IMR-90 (cell line): Measurements from ENCODE around the gene CD82.

ENCODE experiments used
- RAD21 ChIP-seq: IDR thresholded peaks from 2 replicates; pipeline ENCODE4 v1.6.1; 2012; ENCODE audit warnings: low read length, improper control_type of control experiment
- TF ChIP-seq, protein P1 (sequence below): fragments of 150-350 bp; IDR thresholded peaks from 2 replicates; pipeline ENCODE4 v1.6.1; 2017; ENCODE audit warnings: mild to moderate bottlenecking, antibody characterized with exemption, low read length, low read depth
- TF ChIP-seq, protein P2 (sequence below): conservative IDR thresholded peaks from 2 replicates; pipeline ENCODE4 v1.5.1; 2012; ENCODE audit warnings: mild to moderate bottlenecking, low read depth, low read length, improper control_type of control experiment

DNA sequence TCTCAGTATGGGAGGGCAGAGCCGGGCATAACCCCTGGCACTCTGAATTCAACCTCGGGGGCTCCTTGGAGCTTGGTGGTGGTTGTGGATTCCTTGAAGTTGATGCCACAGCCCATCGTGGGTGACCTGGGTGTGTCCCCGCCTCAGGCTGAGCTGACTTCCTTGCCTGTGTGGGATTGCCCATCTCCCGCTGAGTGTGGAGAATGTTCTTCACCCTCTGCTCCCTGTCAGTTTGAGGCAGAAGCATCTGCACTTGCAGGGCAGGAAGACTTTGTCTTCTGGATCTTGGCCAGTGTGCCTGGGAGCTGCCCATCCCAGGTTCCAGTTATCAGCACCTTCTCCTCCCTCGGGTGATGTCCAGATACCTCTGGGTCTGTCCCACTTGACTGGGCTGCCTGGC is 25.3 kb downstream of the CD82 start:
- TF ChIP-seq, protein P1, sequence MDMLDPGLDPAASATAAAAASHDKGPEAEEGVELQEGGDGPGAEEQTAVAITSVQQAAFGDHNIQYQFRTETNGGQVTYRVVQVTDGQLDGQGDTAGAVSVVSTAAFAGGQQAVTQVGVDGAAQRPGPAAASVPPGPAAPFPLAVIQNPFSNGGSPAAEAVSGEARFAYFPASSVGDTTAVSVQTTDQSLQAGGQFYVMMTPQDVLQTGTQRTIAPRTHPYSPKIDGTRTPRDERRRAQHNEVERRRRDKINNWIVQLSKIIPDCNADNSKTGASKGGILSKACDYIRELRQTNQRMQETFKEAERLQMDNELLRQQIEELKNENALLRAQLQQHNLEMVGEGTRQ: no peak
- no peak for TF ChIP-seq RAD21
- TF ChIP-seq, protein P2, sequence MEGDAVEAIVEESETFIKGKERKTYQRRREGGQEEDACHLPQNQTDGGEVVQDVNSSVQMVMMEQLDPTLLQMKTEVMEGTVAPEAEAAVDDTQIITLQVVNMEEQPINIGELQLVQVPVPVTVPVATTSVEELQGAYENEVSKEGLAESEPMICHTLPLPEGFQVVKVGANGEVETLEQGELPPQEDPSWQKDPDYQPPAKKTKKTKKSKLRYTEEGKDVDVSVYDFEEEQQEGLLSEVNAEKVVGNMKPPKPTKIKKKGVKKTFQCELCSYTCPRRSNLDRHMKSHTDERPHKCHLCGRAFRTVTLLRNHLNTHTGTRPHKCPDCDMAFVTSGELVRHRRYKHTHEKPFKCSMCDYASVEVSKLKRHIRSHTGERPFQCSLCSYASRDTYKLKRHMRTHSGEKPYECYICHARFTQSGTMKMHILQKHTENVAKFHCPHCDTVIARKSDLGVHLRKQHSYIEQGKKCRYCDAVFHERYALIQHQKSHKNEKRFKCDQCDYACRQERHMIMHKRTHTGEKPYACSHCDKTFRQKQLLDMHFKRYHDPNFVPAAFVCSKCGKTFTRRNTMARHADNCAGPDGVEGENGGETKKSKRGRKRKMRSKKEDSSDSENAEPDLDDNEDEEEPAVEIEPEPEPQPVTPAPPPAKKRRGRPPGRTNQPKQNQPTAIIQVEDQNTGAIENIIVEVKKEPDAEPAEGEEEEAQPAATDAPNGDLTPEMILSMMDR: no peak
